ENCODE measurements around the gene PBX4. TPM values are rescaled to one million over a fixed set of nuclear protein-coding genes. Genes with fewer than 3 reads are reported as not detected.

Gene PBX4
- total and polyA plus RNA-seq, 2 of the 8 experiments (the other 6 are each of a cell fraction or from before 2014, with no cell fraction given): 3.4 to 3.8 TPM

DNA sequence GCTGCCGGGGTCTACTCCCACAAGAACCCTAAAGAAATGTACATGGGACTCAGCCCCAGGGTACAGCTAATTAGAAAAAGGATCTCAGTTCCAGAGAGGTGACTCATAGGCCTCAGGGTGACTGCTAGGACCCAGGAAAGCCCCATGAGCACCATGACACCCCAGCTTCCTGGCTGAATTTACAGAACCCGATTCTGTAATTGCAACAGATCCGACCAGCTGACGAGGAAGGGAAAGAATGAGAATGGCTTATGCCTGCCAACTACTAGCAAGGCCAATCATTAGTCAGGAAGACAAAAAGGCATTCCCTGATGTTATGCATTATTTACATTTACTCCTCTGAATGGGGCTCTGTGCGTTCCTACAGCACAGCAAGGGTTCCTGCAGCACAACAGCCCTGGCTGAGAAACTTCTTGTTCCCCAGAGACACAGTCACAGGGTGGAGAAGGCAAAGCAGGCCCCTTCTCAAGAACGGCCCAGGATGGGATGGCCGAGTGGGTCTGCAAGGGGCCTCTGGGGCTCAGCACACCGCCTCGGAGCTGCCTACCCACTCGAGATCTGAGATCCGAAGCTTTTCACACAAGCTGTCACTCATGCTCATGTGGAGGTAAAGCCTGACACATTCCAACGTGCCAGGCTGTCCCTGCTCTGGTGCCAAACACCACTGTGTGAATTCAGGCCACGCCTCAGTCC is 27.2 kb downstream of the PBX4 start:
- Histone ChIP-seq H2BK120ac (replicated peaks; ENCODE audit: low read depth, low read length) (no peak overlapping the region), H2AFZ (ENCODE audit: low read length) (no peak overlapping the region), H2AK5ac (ENCODE audit: low read depth, low read length) (peak overlapping the region; percentile 87), H2BK15ac (ENCODE audit: low read length) (peak overlapping the region; percentile 53; the same call in 1 of the 2 replicates), H3K23ac (ENCODE audit: insufficient read length) (no peak overlapping the region), H3K27me3 (replicated peaks in 1 of 4; ENCODE audit: control insufficient read depth in 3 of 4, extremely low read depth in 1 of 4, insufficient read depth in 3 of 4, low read length in 3 of 4) (no peaks in the 10 kb centered on the region), H2BK5ac (ENCODE audit: low read depth, low read length) (peak overlapping the region; percentile 89), H4K91ac (replicated peaks; ENCODE audit: insufficient read length, low read length) (peak overlapping the region; percentile 20), H2BK12ac (ENCODE audit: low read depth, low read length) (peak overlapping the region; percentile 92), H3K56ac (replicated peaks; ENCODE audit: insufficient read length, low read depth, low read length) (no peak overlapping the region), H3K18ac (ENCODE audit: extremely low read depth, low read length) (peak overlapping the region; percentile 60), H3K4ac (replicated peaks; ENCODE audit: insufficient read length, low read depth, low read length) (no peak overlapping the region), H3K4me1 (replicated peaks in 1 of 4; ENCODE audit: control insufficient read depth in 3 of 4, insufficient read depth in 4 of 4, low read length in 3 of 4) (peaks cover 5 to 12% (median 9%) of the 10 kb centered on the region in 4 experiments), H3K23me2 (ENCODE audit: low read depth, low read length) (no peaks in the 10 kb centered on the region), H2BK20ac (ENCODE audit: low read length) (no peak overlapping the region), H3K79me1 (ENCODE audit: low read depth, low read length) (no peaks in the 10 kb centered on the region), H4K8ac (ENCODE audit: extremely low read depth, insufficient read depth, low read length) (no peak overlapping the region), H3K27ac (ENCODE audit: low read depth, low read length) (peak overlapping the region; percentile 12; the same call in 1 of the 2 replicates), H3K36me3 (ENCODE audit: control insufficient read depth in 2 of 4, insufficient read depth in 4 of 4, low read length in 3 of 4) (no peaks in the 10 kb centered on the region), H3K4me3 (ENCODE audit: extremely low read depth in 1 of 4, insufficient read depth in 2 of 4, low read depth in 3 of 4, low read length in 4 of 4) (peak overlapping the region in 1 of 4 experiments; percentile 25; a peak in 2 of 8 replicates), H4K5ac (ENCODE audit: insufficient read length, low read depth, low read length) (no peak overlapping the region), H4K20me1 (replicated peaks in 1 of 2; ENCODE audit: control insufficient read depth in 1 of 2, insufficient read depth in 2 of 2, low read length in 2 of 2) (no peaks in the 10 kb centered on the region), H3K79me2 (ENCODE audit: control insufficient read depth in 1 of 2, insufficient read depth in 2 of 2, low read length in 2 of 2) (no peaks in the 10 kb centered on the region), H3K14ac (ENCODE audit: insufficient read length) (no peak overlapping the region), H3K4me2 (ENCODE audit: insufficient read depth in 1 of 2, low read depth in 2 of 2, low read length in 2 of 2) (peak overlapping the region; percentile 54 to 56), H3K9ac (replicated peaks in 1 of 4; ENCODE audit: extremely low read depth in 1 of 4, low read depth in 3 of 4, low read length in 3 of 4) (peak overlapping the region in 1 of 4 experiments; percentile 38; a peak in 2 of 7 replicates), H3K9me3 (ENCODE audit: insufficient read depth in 2 of 2, low read depth in 1 of 2, low read length in 1 of 2) (no peaks in the 10 kb centered on the region)
- ChIA-PET CTCF (ENCODE audit: partially characterized antibody) (interaction anchor here (0.8 to 1.9 kb wide), 8 partner anchors 11 to 329 kb away, joined by 4 to 7 read pairs (median 5); no protein-coding TSS in a partner anchor), POLR2A (ENCODE audit: partially characterized antibody) (interaction anchor here (0.8 to 1.5 kb wide), 4 partner anchors 11 to 59 kb away, joined by 3 to 4 read pairs (median 3); partner anchors contain the start of gene LPAR2)
- DNase-seq (ENCODE audit: low read depth in 1 of 2, low spot score in 2 of 2): peak in 1 of 2 experiments; percentile 39
- no peak for FAIRE-seq
- 67% methylated on average over 13 of the region's 13 CpGs; no CpG with 5 or more reads in 1 of the 2 experiments for WGBS, 2 experiments (ENCODE audit: extremely low coverage in 1 of 2, insufficient coverage in 1 of 2, insufficient read length in 1 of 2, insufficient replicate concordance in 2 of 2, low coverage in 1 of 2, low lambda C conversion rate in 2 of 2, missing lambda C conversion rate in 1 of 2)
- TF ChIP-seq ZNF274 (IDR thresholded peaks at IDR 0.05; ENCODE audit: borderline replicate concordance, extremely low read depth, low read length) (no peak), JUND (IDR thresholded peaks at IDR 0.05; ENCODE audit: low read length) (peak; percentile 83), CEBPB (IDR thresholded peaks at IDR 0.05; ENCODE audit: low read depth, low read length) (peak; percentile 22; the same call in 1 of the 2 replicates), CBX8 (IDR thresholded peaks at IDR 0.05; ENCODE audit: borderline replicate concordance, low read depth, low read length) (no peak), SP1 (IDR thresholded peaks at IDR 0.05; ENCODE audit: low read depth, low read length) (peak; percentile 41; the same call in 1 of the 2 replicates)
